ENCODE data around the gene MYOG. TPM values are rescaled to one million over a fixed set of nuclear protein-coding genes. Genes with fewer than 3 reads are reported as not detected.
A peak's percentile ranks its signal among the peaks of the same experiment; 100 is the strongest.

Gene MYOG
- total and polyA plus RNA-seq, 8 donors: 0.13 TPM; not detected in 7

- ATAC-seq (no peak), DNase-seq (no peak)
- Histone ChIP-seq H3K9me3 (no peaks in the 10 kb centered on the region), H3K4me3 (no peak overlapping the region), H3K4me1 (peaks cover 0 to 7% of the 10 kb centered on the region in 2 donors), H3K36me3 (no peaks in the 10 kb centered on the region), H3K27ac (no peak overlapping the region), H3K27me3 (peaks cover 0 to 57% of the 10 kb centered on the region in 2 donors)
- TF ChIP-seq CTCF (IDR thresholded peaks at IDR 0.05): no peak
- intact Hi-C loops (cut with DNase I): loop anchor here in 1 of 2 donors (5.0 kb wide), 1 partner anchor 101 kb away; no protein-coding TSS in a partner anchor
These were observed 30.4 kb upstream of the MYOG start for GRCh38 chr1:203116091-203116820.

GRCh38 chr1:203114202-203114601 is 28.4 kb upstream of the MYOG start:
- Histone ChIP-seq H3K4me1 (peaks cover 0 to 7% of the 10 kb centered on the region in 2 donors), H3K27ac (no peak overlapping the region), H3K4me3 (no peak overlapping the region), H3K27me3 (peaks cover 0 to 45% of the 10 kb centered on the region in 2 donors), H3K9me3 (no peaks in the 10 kb centered on the region), H3K36me3 (no peaks in the 10 kb centered on the region)
- intact Hi-C loops (cut with DNase I): no loop called here
- TF ChIP-seq CTCF (IDR thresholded peaks at IDR 0.05): no peak
- DNase-seq (no peak), ATAC-seq (no peak)

DNA sequence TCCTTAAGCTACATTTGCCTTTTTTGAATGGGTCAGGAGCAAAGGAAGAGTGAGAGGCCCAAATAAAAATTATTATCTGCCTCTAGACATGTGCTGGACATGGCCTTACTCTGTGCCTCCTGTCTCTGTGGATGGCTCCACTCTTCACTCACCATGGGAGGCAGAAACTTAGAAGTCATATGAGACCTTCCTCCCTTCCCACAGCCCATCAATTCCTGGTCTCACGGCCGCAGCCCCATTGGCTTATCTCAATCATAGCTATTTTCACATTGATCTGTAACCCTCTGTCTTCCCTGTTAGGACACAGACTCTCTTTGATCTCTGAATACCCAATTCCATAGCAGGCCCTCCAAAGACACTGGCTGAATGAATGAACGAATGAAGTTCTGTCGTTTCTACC is 27.5 kb upstream of the MYOG start:
- no peak for TF ChIP-seq CTCF (IDR thresholded peaks at IDR 0.05)
- intact Hi-C loops (cut with DNase I): no loop called here
- no peaks in the 10 kb centered on the region for H3K9me3 ChIP-seq

GRCh38 chr1:203112475-203112874 is 26.7 kb upstream of the MYOG start:
- Histone ChIP-seq H3K36me3 (no peaks in the 10 kb centered on the region), H3K27me3 (peaks cover 2 to 34% of the 10 kb centered on the region in 2 donors), H3K4me3 (no peak overlapping the region), H3K9me3 (no peaks in the 10 kb centered on the region), H3K27ac (no peak overlapping the region), H3K4me1 (no peaks in the 10 kb centered on the region)
- intact Hi-C loops (cut with DNase I): no loop called here
- no peak for ATAC-seq
- peak in 1 of 4 donors; percentile 51 for DNase-seq
- TF ChIP-seq CTCF (IDR thresholded peaks at IDR 0.05): no peak

More for the DNA sequence above, 27.5 kb upstream of the MYOG start:
- Histone ChIP-seq H3K27me3 (peaks cover 0 to 36% of the 10 kb centered on the region in 2 donors), H3K4me1 (peaks cover 0 to 6% of the 10 kb centered on the region in 2 donors), H3K36me3 (no peaks in the 10 kb centered on the region), H3K27ac (no peak overlapping the region), H3K4me3 (no peak overlapping the region)
- no peak for ATAC-seq
- DNase-seq: no peak

DNA sequence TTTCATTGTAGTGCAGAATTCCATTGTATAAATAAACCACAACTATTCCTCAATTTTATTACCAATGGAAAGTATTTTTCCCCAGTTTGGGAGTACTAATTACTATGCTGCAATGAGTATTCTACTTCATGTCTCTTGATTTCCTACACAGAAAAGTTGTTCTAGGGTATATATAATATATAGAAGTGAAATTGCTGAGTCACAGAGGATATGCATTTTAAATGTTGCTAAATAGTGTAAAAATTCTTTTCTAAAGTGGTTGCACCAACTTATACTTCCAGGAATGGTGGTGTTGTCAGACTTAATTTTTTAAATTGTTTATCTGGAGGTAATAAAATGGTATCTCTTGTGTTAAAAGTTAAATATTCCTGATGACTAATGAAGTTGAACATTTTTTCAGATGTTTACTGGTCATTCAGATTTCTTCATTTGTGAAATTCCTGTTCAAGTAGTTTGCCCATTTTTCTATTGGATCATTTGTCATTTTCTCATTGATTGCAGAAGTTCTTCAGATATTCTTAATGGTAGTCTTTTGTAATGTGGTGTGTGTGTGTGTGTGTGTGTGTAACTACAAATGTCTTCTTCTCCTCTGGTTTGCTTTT is 19.1 kb upstream of the MYOG start:
- Histone ChIP-seq H3K27me3 (peaks cover 3 to 16% of the 10 kb centered on the region in 2 donors), H3K4me1 (no peaks in the 10 kb centered on the region), H3K4me3 (no peak overlapping the region), H3K36me3 (no peaks in the 10 kb centered on the region), H3K9me3 (peaks cover 0 to 9% of the 10 kb centered on the region in 2 donors), H3K27ac (no peak overlapping the region)
- DNase-seq: no peak
- TF ChIP-seq CTCF (IDR thresholded peaks at IDR 0.05): no peak
- ATAC-seq: no peak
- intact Hi-C loops (cut with DNase I): no loop called here

Data from left lung (tissue), 10 donors.